GM21526 (cell line): ENCODE measurements around the gene CTNNA3.

Experiments
- ATAC-seq: cut with Tn5 transposase; IDR thresholded peaks from one replicate; pipeline ENCODE4 v1.9.1; 2021; ENCODE audit warnings: moderate library complexity; ENCODE audit not compliant: unreplicated experiment, low FRiP score

Gene CTNNA3

GRCh38 chr10:66981361-66982052 is 714.5 kb downstream of the CTNNA3 start:
- ATAC-seq, result no peak

GRCh38 chr10:66980246-66980815 is 715.7 kb downstream of the CTNNA3 start:
- ATAC-seq, result no peak

- ATAC-seq, result no peak
Measured at GRCh38 chr10:66964946-66965345, 731.0 kb downstream of the CTNNA3 start.

- ATAC-seq, result no peak
Measured at GRCh38 chr10:66958466-66958865, 737.5 kb downstream of the CTNNA3 start.

- ATAC-seq, result no peak
Measured at GRCh38 chr10:66951896-66952295, 744.1 kb downstream of the CTNNA3 start.

GRCh38 chr10:66943590-66943989 is 752.4 kb downstream of the CTNNA3 start:
- ATAC-seq, result no peak

GRCh38 chr10:66942407-66942806 is 753.6 kb downstream of the CTNNA3 start:
- no peak for ATAC-seq

GRCh38 chr10:66941491-66941890 is 754.5 kb downstream of the CTNNA3 start:
- ATAC-seq, result no peak

GRCh38 chr10:66940965-66941364 is 755.0 kb downstream of the CTNNA3 start:
- no peak for ATAC-seq

GRCh38 chr10:66934711-66935110 is 761.3 kb downstream of the CTNNA3 start:
- no peak for ATAC-seq

- no peak for ATAC-seq
Measured at GRCh38 chr10:66931949-66932343, 764.0 kb downstream of the CTNNA3 start.

GRCh38 chr10:66931340-66931948 is 764.6 kb downstream of the CTNNA3 start:
- ATAC-seq, result peak; percentile 71

GRCh38 chr10:66929375-66929774 is 766.6 kb downstream of the CTNNA3 start:
- no peak for ATAC-seq

GRCh38 chr10:66928776-66929175 is 767.2 kb downstream of the CTNNA3 start:
- no peak for ATAC-seq

GRCh38 chr10:66927971-66928770 is 767.8 kb downstream of the CTNNA3 start:
- no peak for ATAC-seq

GRCh38 chr10:66927251-66927935 is 768.6 kb downstream of the CTNNA3 start:
- no peak for ATAC-seq

GRCh38 chr10:66926841-66927240 is 769.2 kb downstream of the CTNNA3 start:
- ATAC-seq, result no peak

GRCh38 chr10:66925896-66926715 is 769.9 kb downstream of the CTNNA3 start, which contains the start of gene LRRTM3:
Gene LRRTM3 (plus strand): TSS chr10:66926036.
- peak; percentile 100 for ATAC-seq

- no peak for ATAC-seq
Measured at GRCh38 chr10:66925373-66925772, 770.6 kb downstream of the CTNNA3 start.
